Activated naive CD8-positive, alpha-beta T cell (primary cell): ENCODE data around the gene DOCK1.

Experiments used
- H3K27ac Mint-ChIP-seq: one replicate; pipeline ENCODE4 v1.8.0; 2021; ENCODE audit warnings: mixed read lengths
- H3K27me3 Mint-ChIP-seq: one replicate; pipeline ENCODE4 v1.8.0; 2021; ENCODE audit warnings: mixed read lengths
- H3K36me3 Mint-ChIP-seq: one replicate; pipeline ENCODE4 v1.8.0; 2021; ENCODE audit warnings: mixed read lengths
- H3K4me1 Mint-ChIP-seq: one replicate; pipeline ENCODE4 v1.8.0; 2021; ENCODE audit warnings: low read depth, mixed read lengths
- H3K4me3 Mint-ChIP-seq: one replicate; pipeline ENCODE4 v1.8.0; 2021; ENCODE audit warnings: mild to moderate bottlenecking, mixed read lengths
- H3K9me3 Mint-ChIP-seq: one replicate; pipeline ENCODE4 v1.8.0; 2021; ENCODE audit warnings: low read depth, mixed read lengths

Gene DOCK1

GRCh38 chr10:127417031-127417430 lies 511.8 kb downstream of the DOCK1 start:
- no peaks in the 10 kb centered on the region for H3K4me1 Mint-ChIP-seq

GRCh38 chr10:127417686-127418401 lies 512.6 kb downstream of the DOCK1 start:
- Mint-ChIP-seq H3K4me3 (no peak overlapping the region), H3K27ac (no peak overlapping the region), H3K27me3 (no peaks in the 10 kb centered on the region), H3K36me3 (no peaks in the 10 kb centered on the region), H3K4me1 (no peaks in the 10 kb centered on the region), H3K9me3 (no peaks in the 10 kb centered on the region)

More at GRCh38 chr10:127417031-127417430, 511.8 kb downstream of the DOCK1 start:
- H3K27me3 Mint-ChIP-seq = no peaks in the 10 kb centered on the region
- H3K9me3 Mint-ChIP-seq = no peaks in the 10 kb centered on the region
- H3K27ac Mint-ChIP-seq = no peak overlapping the region
- no peaks in the 10 kb centered on the region for H3K36me3 Mint-ChIP-seq
- H3K4me3 Mint-ChIP-seq = no peak overlapping the region

GRCh38 chr10:127418536-127419168 lies 513.4 kb downstream of the DOCK1 start:
- Mint-ChIP-seq H3K4me1 (no peaks in the 10 kb centered on the region), H3K27ac (no peak overlapping the region), H3K9me3 (no peaks in the 10 kb centered on the region), H3K4me3 (no peak overlapping the region), H3K27me3 (no peaks in the 10 kb centered on the region), H3K36me3 (no peaks in the 10 kb centered on the region)

- H3K27me3 Mint-ChIP-seq = no peaks in the 10 kb centered on the region
- H3K4me1 Mint-ChIP-seq = no peaks in the 10 kb centered on the region
- H3K27ac Mint-ChIP-seq = no peak overlapping the region
- no peaks in the 10 kb centered on the region for H3K36me3 Mint-ChIP-seq
- H3K9me3 Mint-ChIP-seq = no peaks in the 10 kb centered on the region
- no peak overlapping the region for H3K4me3 Mint-ChIP-seq
Observed at GRCh38 chr10:127420138-127420684, 515.0 kb downstream of the DOCK1 start.

- Mint-ChIP-seq H3K27me3 (no peaks in the 10 kb centered on the region), H3K36me3 (no peaks in the 10 kb centered on the region), H3K9me3 (no peaks in the 10 kb centered on the region), H3K4me1 (no peaks in the 10 kb centered on the region), H3K27ac (no peak overlapping the region), H3K4me3 (no peak overlapping the region)
Observed at GRCh38 chr10:127423218-127423915, 518.1 kb downstream of the DOCK1 start.

GRCh38 chr10:127424594-127425264 lies 519.5 kb downstream of the DOCK1 start:
- Mint-ChIP-seq H3K9me3 (no peaks in the 10 kb centered on the region), H3K36me3 (no peaks in the 10 kb centered on the region), H3K4me1 (no peaks in the 10 kb centered on the region), H3K27me3 (no peaks in the 10 kb centered on the region), H3K27ac (no peak overlapping the region), H3K4me3 (no peak overlapping the region)

GRCh38 chr10:127426746-127427145 lies 521.5 kb downstream of the DOCK1 start:
- H3K27me3 Mint-ChIP-seq = no peaks in the 10 kb centered on the region
- no peaks in the 10 kb centered on the region for H3K4me1 Mint-ChIP-seq
- H3K4me3 Mint-ChIP-seq = no peak overlapping the region
- no peaks in the 10 kb centered on the region for H3K9me3 Mint-ChIP-seq
- no peak overlapping the region for H3K27ac Mint-ChIP-seq
- H3K36me3 Mint-ChIP-seq = no peaks in the 10 kb centered on the region

GRCh38 chr10:127427926-127428325 lies 522.7 kb downstream of the DOCK1 start:
- Mint-ChIP-seq H3K4me3 (no peak overlapping the region), H3K27ac (no peak overlapping the region), H3K9me3 (no peaks in the 10 kb centered on the region), H3K27me3 (no peaks in the 10 kb centered on the region), H3K36me3 (no peaks in the 10 kb centered on the region), H3K4me1 (no peaks in the 10 kb centered on the region)

GRCh38 chr10:127428385-127428980 lies 523.3 kb downstream of the DOCK1 start:
- Mint-ChIP-seq H3K27me3 (no peaks in the 10 kb centered on the region), H3K4me3 (no peak overlapping the region), H3K9me3 (no peaks in the 10 kb centered on the region), H3K36me3 (no peaks in the 10 kb centered on the region), H3K4me1 (no peaks in the 10 kb centered on the region), H3K27ac (no peak overlapping the region)

- H3K27ac Mint-ChIP-seq = no peak overlapping the region
- no peaks in the 10 kb centered on the region for H3K36me3 Mint-ChIP-seq
- H3K4me1 Mint-ChIP-seq = no peaks in the 10 kb centered on the region
- H3K27me3 Mint-ChIP-seq = no peaks in the 10 kb centered on the region
- H3K4me3 Mint-ChIP-seq = no peak overlapping the region
- no peaks in the 10 kb centered on the region for H3K9me3 Mint-ChIP-seq
Observed at GRCh38 chr10:127429601-127430312, 524.5 kb downstream of the DOCK1 start.

GRCh38 chr10:127431525-127431924 lies 526.3 kb downstream of the DOCK1 start:
- Mint-ChIP-seq H3K4me1 (no peaks in the 10 kb centered on the region), H3K9me3 (no peaks in the 10 kb centered on the region), H3K4me3 (no peak overlapping the region), H3K27ac (no peak overlapping the region), H3K27me3 (no peaks in the 10 kb centered on the region), H3K36me3 (no peaks in the 10 kb centered on the region)

- no peaks in the 10 kb centered on the region for H3K9me3 Mint-ChIP-seq
- no peaks in the 10 kb centered on the region for H3K4me1 Mint-ChIP-seq
- H3K27ac Mint-ChIP-seq = no peak overlapping the region
- H3K27me3 Mint-ChIP-seq = no peaks in the 10 kb centered on the region
- no peak overlapping the region for H3K4me3 Mint-ChIP-seq
- H3K36me3 Mint-ChIP-seq = no peaks in the 10 kb centered on the region
Observed at GRCh38 chr10:127434006-127434405, 528.8 kb downstream of the DOCK1 start.

- no peaks in the 10 kb centered on the region for H3K36me3 Mint-ChIP-seq
- no peak overlapping the region for H3K27ac Mint-ChIP-seq
- H3K4me1 Mint-ChIP-seq = no peaks in the 10 kb centered on the region
- no peak overlapping the region for H3K4me3 Mint-ChIP-seq
- no peaks in the 10 kb centered on the region for H3K27me3 Mint-ChIP-seq
- no peaks in the 10 kb centered on the region for H3K9me3 Mint-ChIP-seq
Observed at GRCh38 chr10:127435246-127435645, 530.0 kb downstream of the DOCK1 start.

GRCh38 chr10:127440371-127440770 lies 535.1 kb downstream of the DOCK1 start:
- H3K27ac Mint-ChIP-seq = no peak overlapping the region
- no peaks in the 10 kb centered on the region for H3K36me3 Mint-ChIP-seq
- H3K9me3 Mint-ChIP-seq = no peaks in the 10 kb centered on the region
- H3K4me1 Mint-ChIP-seq = no peaks in the 10 kb centered on the region
- no peak overlapping the region for H3K4me3 Mint-ChIP-seq
- no peaks in the 10 kb centered on the region for H3K27me3 Mint-ChIP-seq
